ENCODE data around the gene SPINT3.

GRCh38 chr20:45509091-45509490 lies 6.3 kb downstream of the SPINT3 start:
- TF ChIP-seq, protein P1, sequence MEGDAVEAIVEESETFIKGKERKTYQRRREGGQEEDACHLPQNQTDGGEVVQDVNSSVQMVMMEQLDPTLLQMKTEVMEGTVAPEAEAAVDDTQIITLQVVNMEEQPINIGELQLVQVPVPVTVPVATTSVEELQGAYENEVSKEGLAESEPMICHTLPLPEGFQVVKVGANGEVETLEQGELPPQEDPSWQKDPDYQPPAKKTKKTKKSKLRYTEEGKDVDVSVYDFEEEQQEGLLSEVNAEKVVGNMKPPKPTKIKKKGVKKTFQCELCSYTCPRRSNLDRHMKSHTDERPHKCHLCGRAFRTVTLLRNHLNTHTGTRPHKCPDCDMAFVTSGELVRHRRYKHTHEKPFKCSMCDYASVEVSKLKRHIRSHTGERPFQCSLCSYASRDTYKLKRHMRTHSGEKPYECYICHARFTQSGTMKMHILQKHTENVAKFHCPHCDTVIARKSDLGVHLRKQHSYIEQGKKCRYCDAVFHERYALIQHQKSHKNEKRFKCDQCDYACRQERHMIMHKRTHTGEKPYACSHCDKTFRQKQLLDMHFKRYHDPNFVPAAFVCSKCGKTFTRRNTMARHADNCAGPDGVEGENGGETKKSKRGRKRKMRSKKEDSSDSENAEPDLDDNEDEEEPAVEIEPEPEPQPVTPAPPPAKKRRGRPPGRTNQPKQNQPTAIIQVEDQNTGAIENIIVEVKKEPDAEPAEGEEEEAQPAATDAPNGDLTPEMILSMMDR (IDR thresholded peaks at IDR 0.05) = no peak
- TF ChIP-seq POLR2A (IDR thresholded peaks at IDR 0.05) = no peak
